Islet of Langerhans (tissue), 1 donor: Measurements from ENCODE around the gene LMX1B.
"Not testable (repeated sequence)": the region's sequence is repeated elsewhere in the genome, so short reads cannot be mapped to it uniquely, and the experiment has no call there.

ENCODE experiments used
- FAIRE-seq: peaks from one replicate; lab custom pipeline; 2011; peaks lifted over from hg19 to GRCh38; lab: Jason Lieb, UNC

The LMX1B gene

DNA sequence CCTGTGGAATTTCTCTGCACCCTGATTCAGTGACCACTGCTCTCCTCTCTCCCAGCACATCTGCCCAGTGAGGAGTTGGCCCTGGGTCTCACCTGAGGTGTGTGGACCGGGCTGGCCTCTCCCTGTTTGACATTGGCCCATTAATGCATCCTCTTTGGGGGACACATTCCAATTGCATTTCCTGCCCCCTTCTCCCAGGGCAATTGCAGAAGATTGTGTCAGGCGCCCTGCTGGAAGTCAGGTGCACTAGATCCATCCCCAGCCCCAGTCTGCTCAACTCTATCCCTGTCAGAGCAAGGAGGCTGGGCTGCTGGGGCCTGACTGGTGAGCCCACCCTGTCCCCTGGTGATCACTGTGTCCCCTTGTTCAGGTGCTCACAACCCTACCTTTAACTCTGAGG is 84.5 kb downstream of the LMX1B start:
- no peak for FAIRE-seq

DNA sequence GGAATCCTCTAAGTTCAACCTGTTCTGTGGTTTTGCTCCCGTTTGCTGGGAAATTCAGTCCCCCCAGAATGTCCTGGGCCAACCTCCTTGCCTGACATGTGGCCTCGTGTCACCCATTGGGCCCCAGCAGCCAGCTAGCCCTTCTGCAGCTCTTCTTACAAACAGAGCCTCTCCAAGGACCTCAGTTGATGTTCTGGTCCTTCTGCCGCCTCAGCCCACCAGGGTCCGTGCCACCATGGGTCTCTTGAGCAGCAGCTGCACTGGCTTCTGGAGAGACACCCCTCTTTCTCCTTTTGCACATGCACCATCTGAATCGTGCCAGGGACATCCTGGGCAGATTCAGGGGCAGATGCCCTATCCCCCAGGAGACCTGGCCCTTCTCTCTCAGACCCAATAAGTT is 85.0 kb downstream of the LMX1B start:
- FAIRE-seq, result no peak

DNA sequence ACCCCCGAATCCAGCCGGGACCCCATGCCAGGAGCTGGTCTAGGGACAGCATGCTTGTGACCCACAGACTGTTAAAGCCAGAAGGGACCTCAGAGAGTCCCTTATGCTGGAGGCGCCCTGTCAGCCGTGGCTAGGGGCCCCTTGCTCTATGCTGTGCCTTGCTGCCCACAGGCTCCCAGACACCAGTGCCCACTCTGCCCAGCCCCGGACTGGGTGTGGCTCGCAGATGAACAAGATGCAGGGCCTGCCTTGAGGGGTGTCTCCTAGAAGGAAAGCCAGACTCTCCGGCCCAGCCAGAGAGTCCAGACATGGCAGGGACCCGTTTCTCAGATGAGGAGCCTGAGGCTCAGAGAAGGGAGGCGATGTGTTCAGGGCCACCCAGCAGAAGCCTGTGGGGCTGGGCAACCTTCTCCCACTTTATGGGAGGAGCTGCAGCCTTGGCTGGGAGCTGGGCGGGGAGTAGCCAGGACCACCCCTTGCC is 85.7 kb downstream of the LMX1B start:
- FAIRE-seq, result no peak

DNA sequence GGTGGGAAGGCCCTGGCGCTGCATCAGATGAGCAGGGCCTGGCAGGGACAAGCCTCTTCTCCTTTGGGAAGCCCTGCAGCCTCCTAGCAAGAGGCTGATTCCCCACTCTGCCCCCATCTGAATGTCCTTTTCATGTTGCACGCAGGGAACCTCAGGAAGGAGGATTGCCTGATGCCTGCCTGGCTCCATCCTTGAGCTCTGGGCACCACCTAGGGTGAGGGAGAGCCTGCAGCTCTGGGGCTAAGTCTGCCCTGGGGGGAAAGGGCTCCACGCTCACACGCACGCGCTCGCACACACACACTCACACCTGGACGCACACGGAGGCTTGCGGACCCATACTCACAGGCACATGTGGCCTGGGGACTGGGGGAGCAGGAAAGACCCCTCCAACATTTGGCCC is 86.6 kb downstream of the LMX1B start:
- FAIRE-seq, result no peak

DNA sequence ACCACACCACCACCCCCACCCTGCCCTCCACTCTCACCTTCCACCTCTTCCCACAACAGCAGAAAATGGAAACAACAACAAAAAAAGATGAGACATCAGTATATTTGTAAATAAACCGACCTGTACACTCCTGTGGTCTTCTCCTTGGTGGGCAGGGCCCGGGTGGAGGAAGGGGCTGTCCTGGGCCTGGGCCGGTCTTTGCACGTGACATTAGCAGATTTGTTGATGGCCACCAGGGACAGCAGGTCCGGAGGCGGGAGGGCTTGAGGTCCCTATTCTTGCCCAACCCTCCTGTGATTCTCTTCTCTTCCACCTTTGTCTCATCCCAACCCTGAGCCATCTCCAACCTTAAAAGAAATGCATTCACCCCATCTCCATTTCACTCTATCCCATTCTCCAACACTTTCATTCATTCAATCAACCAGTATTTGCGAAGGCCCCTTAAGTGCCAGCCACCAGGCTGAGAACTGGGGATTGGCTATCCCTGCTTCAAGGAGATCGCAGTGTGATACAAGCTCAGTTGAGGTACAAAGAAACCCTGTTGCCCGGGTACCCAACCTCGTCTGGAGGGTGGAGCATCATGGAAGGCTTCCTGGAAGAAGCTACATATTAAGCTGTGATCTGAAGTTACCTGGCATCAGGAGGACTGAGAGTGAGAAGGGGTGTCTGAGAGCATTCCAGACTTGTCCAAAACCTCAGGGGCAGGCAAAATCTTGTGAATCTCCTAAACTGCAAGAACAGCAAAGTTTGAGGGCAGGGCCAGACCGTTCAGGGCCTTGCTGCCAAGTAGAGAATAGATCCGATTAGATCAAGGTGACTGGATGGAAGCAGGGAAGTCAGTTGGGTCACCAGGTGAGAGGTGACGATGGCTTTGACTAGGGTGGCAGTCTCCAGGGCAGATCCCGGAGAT is 87.4 kb downstream of the LMX1B start:
- no peak for FAIRE-seq

DNA sequence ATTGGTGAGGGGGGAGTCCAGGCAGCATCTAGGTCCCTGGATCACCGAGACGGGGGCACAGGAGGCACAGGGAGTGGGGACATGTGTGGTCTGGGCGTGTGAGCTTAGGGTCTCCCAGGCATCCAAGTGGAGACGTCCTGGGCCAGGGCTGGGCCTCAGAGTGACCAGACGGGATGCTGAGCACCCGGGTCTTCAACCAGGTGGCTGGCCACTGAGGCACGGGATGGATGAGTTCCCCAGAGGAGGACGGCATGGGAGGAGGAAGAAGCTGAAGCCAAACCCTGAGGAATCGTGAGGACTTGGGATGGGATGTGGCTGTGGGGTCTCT is 88.0 kb downstream of the LMX1B start:
- FAIRE-seq, result no peak

DNA sequence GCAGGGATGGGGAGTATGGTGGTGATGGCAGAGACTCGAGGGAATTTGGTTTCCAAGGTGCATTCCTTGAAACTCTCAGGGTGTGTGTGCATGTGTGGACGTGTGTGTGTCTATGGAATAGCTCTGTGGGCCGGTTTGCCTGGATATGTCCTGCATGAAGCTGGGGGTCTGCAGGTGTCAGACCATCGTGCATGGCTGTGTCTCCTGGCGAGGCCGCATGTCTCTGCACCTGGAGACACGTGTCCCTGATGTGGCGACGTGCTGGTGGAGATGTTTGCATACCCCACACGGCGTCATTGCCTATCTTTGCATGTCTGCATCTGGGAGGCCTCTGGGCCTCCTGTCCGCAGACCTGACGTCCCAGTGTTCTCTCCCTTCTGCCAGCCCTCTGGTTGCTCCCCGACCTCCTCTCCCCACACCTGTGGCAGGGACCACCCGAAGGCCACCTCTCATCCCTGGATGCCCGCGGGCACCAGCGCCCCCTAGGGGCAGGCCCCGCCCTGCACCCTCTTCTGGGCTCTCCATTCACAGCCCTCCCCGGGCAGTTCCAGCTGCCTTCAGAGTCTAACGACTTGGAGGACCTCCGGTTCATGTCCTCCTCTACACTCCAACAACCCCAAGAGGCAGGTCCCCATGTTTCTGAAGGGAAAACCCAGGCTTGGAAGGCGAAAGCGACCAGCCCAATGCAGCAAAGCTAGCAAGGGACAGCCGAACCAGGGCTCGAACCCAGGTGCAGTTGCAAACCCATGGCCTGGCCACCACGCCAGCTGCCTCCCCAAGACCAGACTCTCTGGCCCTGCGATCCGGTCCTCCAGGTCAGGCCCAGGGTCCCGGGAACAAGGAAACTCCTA is 88.6 kb downstream of the LMX1B start:
- FAIRE-seq, result no peak

DNA sequence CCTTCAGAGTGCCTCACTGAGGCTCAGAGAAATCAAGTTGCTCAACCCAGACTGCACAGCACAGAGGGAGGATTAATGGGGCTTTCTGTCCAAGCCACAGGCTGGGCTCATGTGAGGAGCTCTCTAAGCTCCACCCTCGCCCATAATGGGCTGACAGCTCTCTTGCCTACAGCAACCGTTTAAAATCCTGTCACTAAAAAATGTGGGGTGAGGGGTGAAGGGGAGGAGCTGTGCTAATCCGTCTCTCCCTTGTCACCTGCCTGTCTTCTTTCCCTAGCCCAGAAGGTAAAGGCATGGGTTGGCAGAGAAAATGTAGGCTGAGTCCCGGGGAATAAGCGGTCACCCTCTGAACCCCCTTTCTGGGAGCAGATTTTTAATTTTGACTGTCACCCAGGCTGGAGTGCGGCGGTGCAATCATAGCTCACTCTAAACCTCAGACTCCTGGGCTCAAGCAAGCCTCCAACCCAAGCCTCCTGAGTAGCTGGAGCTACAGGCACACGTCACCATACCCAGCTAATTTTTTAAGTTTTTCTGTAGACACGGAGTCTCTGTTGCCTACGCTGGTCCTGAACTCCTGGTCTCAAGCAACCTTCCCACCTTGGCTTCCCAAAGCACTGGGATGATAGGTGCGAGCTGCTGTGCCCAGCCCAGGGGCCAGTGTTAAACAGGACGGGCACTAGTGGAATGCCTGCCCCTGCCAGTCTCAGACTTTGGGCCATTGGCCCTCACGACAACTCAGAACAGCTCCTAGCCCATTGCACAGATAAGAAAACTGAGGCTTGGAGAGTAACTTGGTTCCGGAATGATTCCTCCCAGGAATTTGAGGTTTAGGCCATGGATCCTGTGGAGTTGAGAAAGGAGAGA is 89.5 kb downstream of the LMX1B start:
- FAIRE-seq, result no peak

DNA sequence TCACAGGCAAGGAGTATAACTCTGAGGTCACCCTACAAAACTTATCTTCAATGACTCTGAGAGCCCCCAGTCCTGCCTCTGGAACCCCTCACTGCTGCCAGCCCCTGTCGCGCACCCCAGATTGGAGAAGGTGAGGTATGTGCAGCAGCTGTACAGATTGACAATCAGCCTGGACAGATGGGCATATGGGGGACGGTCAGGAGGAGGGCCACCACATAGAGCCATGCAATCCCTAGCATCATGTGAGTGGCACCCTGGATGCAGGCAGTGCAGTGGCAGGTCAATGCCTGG is 90.1 kb downstream of the LMX1B start:
- no peak for FAIRE-seq

DNA sequence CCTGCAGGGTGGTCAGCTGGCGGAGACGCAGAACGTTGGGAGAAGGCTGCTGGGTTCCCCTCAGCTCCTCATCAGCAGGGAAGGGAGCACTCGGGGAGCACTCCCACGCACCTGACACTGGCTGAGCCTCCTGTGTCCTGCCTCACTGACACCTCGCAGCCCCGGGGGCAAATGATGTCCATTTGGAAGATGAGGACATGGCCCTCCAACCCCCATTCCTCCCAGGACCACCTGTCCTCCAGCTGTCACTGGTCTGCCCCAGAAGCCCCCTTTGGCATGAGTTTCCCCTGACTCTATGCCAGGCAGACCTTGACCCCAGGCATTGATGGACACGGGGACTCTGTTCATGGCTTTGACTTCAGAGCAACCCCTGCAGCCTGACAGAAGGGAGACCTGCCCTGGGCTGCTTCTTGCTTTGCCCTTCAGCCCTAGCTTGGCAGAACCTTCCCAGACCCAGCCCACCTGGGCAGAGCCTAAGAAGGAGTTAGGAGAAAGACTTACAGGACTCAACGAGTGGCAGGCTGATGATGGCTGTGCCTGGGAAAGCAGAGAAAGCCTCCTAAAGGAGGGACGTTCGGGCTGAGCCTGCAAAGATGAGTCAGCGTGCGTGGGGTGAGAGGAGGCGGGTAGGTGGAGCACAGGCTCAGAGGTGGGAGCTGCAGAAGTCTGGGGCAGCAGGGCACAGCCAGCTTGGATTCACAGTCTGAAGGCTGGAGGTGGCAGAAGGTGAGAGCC is 90.6 kb downstream of the LMX1B start:
- no peak for FAIRE-seq

DNA sequence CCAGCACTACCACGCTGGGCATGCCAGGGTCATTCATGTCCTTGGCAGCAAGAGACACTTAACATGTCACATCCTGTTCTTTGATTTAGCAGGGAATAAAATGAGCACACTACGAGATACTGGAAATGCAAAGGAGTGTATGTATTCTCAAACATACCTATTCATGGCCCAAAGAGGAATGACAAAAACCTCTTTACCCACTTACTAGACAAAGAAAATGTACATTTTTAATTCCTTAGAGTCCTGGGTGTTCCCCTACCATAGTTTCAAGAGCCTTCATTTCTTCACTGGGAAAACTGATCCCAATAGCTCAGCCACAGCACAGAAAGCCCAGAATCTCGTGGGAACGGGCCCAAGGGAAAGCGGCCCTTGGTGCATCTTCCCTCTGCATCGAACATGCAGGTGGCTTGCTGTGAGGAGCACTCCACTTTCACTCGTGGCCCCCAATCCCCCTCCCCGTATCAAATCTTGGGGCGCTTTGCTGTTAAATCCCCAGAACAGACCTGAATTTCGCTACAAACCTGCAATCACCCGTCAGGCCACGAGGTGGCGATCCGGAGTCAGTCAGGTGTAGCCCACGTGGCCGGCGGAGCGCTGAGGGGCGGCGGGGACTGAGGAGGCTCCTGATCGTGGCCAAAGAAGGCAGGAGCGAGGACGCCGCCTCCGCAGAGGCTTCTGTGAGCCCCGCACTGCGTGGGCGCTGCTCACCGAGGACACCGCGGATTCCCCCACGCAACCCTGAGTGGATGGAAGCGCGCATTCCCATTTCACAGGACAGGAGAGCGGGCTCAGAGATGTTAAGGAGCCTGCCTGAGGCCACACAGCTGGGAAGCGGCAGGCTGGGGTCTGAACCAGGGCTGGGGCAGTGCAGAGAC is 91.4 kb downstream of the LMX1B start:
- FAIRE-seq, result no peak

DNA sequence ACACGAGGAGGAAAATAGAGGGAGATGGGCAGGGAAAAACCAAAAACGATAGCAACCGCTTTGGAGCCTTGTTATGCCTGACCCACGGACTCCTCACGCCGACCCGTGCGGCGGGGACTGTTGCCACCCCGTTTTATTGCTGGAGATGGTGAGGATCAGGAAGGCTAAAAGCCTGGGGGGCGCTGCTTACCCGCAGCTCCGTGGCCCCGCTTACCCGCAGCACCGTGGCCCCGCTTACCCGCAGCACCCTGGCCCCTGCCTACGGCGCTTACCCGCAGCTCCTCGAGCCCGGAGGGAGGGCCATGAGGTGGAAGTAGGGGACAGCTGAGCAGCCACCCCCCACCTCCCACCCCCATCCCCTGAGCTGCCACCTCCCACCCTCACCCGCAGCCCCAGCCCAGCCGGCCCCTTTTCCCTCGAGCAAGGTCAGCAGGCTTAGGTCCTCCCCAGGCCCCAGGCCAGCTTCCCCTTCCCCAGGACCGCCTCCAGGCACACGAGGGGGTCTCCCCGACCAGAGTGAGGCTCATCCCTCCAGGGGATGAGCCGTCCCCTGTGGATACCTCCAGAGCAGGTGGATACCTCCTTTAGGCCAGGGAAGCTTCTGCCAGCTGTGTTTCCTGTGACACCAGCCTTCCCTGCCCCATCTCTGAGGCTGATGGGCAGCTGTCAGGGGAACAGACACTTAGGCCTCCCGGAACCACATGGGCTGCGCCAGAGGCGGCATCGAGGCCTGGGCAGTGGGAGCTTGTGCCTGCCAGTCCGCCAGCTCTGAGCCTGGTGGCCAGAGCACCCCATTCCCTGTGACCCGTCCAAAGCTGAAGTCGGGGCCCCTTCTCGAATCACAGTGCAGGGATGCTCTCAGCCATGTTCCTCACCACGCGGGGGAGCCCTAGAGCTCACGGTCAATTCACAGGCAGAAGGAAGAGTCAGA is 92.3 kb downstream of the LMX1B start:
- FAIRE-seq, result no peak

DNA sequence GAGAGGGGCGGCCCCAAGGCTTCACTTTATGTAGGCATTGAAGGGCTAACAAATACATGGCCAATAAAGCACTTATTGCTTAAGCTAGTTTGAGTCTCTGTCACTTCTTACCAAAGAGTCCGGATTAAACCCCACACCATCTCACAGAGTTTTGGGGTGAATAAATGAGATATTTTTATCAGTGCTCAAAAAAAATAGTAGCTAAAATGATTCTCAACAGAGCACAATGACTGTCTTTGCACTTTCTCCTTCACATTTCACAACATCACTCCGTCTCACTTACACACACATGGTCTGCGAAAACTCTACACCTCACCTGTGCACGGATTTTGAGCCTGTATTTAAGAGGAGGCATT is 92.9 kb downstream of the LMX1B start:
- no peak for FAIRE-seq

DNA sequence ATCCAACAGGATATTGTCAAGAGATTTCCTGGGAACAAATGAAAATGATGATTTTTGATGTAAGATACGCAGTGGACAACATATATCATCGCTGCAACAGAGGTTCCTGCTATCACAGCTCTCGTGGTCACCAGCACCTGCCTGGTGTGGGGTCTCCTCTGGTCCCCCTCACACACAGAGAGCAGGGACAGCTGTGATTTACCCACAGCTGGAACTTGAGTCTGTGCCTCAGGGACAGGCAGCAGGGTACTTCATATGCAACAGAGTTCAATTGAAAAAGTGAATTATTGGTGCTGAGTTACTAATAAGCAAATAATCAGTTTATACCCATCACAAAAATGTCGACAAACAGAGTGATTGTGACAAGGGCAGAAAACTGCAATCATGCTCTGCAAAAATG is 93.4 kb downstream of the LMX1B start:
- FAIRE-seq, result no peak

DNA sequence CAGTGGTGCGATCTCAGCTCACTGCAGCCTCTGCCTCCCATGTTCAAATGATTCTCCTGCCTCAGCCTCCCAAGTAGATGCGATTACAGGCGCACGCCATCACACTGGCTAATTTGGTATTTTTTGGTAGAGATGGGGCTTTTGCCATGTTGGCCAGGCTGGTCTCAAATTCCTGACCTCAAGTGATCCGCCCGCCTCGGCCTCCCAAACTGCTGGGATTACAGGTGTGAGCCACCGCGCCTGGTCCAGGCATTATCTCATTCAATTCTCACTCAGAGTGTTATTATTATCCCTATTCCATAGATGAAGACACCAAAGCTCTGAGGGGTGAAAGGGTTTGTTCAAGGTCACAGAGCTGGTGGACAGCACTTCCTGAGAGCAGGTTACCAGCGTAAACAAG is 94.0 kb downstream of the LMX1B start:
- FAIRE-seq, result not testable (repeated sequence)

DNA sequence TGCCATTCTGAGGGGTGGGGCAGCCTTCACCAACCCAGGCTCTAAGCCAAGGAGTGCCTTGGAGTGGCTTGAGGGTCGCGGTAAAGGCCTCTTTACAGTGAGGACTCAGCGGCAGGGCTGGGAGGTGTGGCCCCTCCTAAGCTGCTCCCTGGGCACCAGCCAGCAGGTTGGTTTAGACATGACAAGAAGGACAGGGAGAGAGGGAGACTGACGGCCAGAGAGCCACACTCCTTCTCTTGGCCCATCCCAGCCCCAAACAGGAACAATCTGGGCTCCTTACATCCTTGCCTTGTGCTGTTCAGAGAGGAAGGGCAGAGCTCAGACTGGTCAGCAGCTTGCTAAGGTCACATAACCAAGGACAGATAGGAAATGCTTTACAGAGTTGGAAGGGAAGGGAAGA is 94.5 kb downstream of the LMX1B start:
- FAIRE-seq, result no peak

DNA sequence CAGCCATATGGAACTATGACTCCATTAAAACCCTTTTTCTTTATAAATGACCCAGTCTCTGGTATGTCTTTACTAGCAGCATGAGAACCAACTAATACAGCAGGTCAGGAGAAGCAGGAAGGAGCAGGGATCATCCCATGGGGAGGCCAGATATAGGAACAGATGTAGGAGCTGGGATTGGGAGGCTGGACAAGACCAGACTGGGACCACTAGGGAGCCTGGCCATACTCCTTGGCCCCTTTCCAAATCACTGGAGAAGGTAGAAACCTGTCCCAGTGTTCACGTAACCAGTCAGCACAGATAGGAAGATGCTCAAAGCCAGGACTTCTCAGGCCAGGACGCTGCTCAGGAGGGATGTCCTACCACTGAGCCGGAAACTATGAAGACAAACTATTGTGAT is 95.5 kb downstream of the LMX1B start:
- FAIRE-seq, result no peak

DNA sequence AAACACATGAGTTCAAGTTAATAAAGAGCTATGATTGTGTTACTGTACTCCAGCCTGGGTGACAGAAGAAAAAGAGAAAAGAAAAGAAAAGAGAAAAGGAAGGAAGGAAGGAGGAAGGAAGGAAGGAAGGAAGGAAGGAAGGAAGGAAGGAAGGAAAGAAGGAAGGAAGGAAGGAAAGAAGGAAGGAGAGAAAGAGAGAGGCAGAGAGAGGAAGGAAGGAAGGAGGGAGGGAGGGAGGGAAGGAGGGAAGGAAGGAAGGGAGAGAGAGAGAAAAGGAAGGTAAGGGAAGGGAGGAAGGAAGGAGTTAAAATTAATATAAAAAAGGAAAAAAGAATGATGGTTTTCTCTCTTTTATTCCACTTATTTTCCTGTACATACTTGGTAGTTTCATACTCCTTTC is 101.7 kb downstream of the LMX1B start:
- no peak for FAIRE-seq

DNA sequence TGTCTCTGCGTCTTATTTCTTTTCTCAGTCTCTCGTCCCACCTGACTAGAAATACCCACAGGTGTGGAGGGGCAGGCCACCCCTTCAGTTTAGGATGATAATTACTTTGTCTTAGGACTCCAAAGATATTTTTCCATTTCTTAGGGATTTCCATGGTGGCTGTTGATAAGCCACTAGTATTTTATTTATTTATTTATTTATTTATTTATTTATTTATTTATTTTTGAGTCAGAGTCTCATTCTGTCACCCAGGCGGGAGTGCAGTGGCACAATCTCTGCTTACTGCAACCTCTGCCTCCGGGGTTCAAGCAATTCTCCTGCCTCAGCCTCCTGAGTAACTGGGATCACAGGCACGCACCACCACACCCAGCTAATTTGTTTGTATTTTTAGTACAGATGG is 103.7 kb downstream of the LMX1B start:
- not testable (repeated sequence) for FAIRE-seq

DNA sequence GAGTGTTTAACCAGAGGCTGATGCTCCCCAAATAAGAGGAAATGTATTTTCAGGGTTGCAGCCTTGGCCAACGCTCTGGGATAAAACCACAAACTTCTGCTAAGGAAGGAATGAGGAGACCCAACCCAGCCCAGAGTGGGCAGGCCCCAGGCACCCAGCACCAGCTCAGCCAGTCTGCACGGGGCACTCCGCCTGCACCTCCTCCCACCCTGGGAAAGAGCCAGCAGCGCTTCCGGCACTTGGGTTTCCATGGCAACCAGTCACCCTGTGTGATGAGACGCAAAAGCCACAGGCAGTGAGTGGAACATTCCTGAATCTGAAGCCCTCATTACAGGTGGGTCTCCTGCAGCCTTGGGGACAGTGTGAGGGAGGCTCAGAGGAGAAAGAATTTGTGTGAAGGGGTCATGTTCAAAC is 105.9 kb downstream of the LMX1B start:
- no peak for FAIRE-seq
